ENCODE results near the gene SHANK3.

GRCh38 chr22:50684501-50684900 lies 11.9 kb downstream of the SHANK3 start:
- TF ChIP-seq CTCF (IDR thresholded peaks at IDR 0.05; ENCODE audit: insufficient read depth, low read depth, low read length), result no peak
- no peak for TF ChIP-seq EZH2 (IDR thresholded peaks at IDR 0.05; ENCODE audit: insufficient read depth, low read length)
